ENCODE results near the gene CLIP1.

The CLIP1 gene

GRCh38 chr12:122350141-122350848 lies 72.2 kb downstream of the CLIP1 start:
- TF ChIP-seq MYC (IDR thresholded peaks at IDR 0.05; ENCODE audit: low read depth, low read length) (no peak), POLR2A (IDR thresholded peaks at IDR 0.05; ENCODE audit: extremely low read depth, insufficient read length) (no peak), CTCF (IDR thresholded peaks at IDR 0.05; ENCODE audit: low read depth, low read length) (no peak)
- TF ChIP-seq, protein P1, sequence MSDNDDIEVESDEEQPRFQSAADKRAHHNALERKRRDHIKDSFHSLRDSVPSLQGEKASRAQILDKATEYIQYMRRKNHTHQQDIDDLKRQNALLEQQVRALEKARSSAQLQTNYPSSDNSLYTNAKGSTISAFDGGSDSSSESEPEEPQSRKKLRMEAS (IDR thresholded peaks at IDR 0.05; ENCODE audit: low read depth, low read length) = no peak
- DNase-seq (ENCODE audit: low read depth) = no peak
- no peak overlapping the region for H3K4me3 ChIP-seq (ENCODE audit: low read depth, low read length)

DNA sequence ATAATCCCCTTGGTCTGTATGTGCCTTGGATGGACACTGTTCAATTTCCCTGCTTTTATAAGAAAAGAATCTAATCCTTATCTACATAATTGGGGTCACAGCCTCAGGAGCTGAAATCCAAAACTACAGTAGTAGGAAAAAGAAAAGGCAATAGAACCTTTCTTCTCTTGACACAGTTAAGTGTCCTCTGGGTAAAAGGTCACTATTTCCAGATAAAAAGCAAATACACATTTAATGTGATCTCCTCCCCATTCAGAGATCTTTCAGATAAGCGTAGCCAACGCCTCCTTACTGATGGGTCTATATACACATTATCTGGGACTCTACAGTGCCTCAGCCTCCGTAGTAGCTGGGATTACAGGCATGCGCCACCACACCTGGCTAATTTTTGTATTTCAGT lies 73.4 kb downstream of the CLIP1 start:
- DNase-seq (ENCODE audit: low read depth) = no peak
- no peak overlapping the region for H3K4me3 ChIP-seq (ENCODE audit: low read depth, low read length)
- TF ChIP-seq, protein P1 (IDR thresholded peaks at IDR 0.05; ENCODE audit: low read depth, low read length) = no peak
- TF ChIP-seq CTCF (IDR thresholded peaks at IDR 0.05; ENCODE audit: low read depth, low read length) (no peak), POLR2A (IDR thresholded peaks at IDR 0.05; ENCODE audit: extremely low read depth, insufficient read length) (no peak), MYC (IDR thresholded peaks at IDR 0.05; ENCODE audit: low read depth, low read length) (no peak)

DNA sequence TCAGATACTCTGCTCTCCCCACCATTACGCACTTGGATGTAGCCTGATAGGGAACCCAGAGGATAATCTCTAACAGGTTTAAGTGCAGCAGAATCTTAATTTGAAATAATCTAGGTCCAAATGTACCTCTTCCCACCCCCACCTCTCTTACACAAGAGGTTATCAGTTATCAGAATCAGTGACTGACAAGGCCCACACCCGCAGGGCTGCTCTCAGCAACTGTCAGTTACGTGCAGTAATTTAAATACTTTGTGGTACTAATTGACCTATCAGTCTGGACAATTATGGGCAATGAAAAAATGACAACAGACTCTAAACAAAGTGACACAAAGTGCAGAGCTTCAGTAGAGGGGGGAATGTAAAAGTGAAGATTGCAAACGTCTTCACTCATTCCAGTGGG lies 74.0 kb downstream of the CLIP1 start:
- TF ChIP-seq, protein P1 (IDR thresholded peaks at IDR 0.05; ENCODE audit: low read depth, low read length) = no peak
- TF ChIP-seq CTCF (IDR thresholded peaks at IDR 0.05; ENCODE audit: low read depth, low read length) (no peak), MYC (IDR thresholded peaks at IDR 0.05; ENCODE audit: low read depth, low read length) (no peak), POLR2A (IDR thresholded peaks at IDR 0.05; ENCODE audit: extremely low read depth, insufficient read length) (no peak)
- no peak for DNase-seq (ENCODE audit: low read depth)
- H3K4me3 ChIP-seq (ENCODE audit: low read depth, low read length) = no peak overlapping the region

- DNase-seq (ENCODE audit: low read depth) = no peak
- no peak overlapping the region for H3K4me3 ChIP-seq (ENCODE audit: low read depth, low read length)
- no peak for TF ChIP-seq MYC (IDR thresholded peaks at IDR 0.05; ENCODE audit: low read depth, low read length)
- TF ChIP-seq, protein P1 (IDR thresholded peaks at IDR 0.05; ENCODE audit: low read depth, low read length) = no peak
- TF ChIP-seq POLR2A (IDR thresholded peaks at IDR 0.05; ENCODE audit: extremely low read depth, insufficient read length) = no peak
- TF ChIP-seq CTCF (IDR thresholded peaks at IDR 0.05; ENCODE audit: low read depth, low read length) = no peak
Observed at GRCh38 chr12:122346054-122346453, 76.4 kb downstream of the CLIP1 start.

GRCh38 chr12:122345042-122345441 lies 77.4 kb downstream of the CLIP1 start:
- no peak for TF ChIP-seq POLR2A (IDR thresholded peaks at IDR 0.05; ENCODE audit: extremely low read depth, insufficient read length)
- TF ChIP-seq, protein P1 (IDR thresholded peaks at IDR 0.05; ENCODE audit: low read depth, low read length) = no peak
- TF ChIP-seq CTCF (IDR thresholded peaks at IDR 0.05; ENCODE audit: low read depth, low read length) = no peak
- no peak for TF ChIP-seq MYC (IDR thresholded peaks at IDR 0.05; ENCODE audit: low read depth, low read length)
- no peak overlapping the region for H3K4me3 ChIP-seq (ENCODE audit: low read depth, low read length)
- no peak for DNase-seq (ENCODE audit: low read depth)
